GM19025 (cell line): Measurements from ENCODE around the gene MUSTN1.

ENCODE experiments used
- ATAC-seq: cut with Tn5 transposase; IDR thresholded peaks from one replicate; pipeline ENCODE4 v1.9.1; 2021; ENCODE audit warnings: mild to moderate bottlenecking, low read depth, moderate library complexity; ENCODE audit not compliant: unreplicated experiment

Gene MUSTN1

DNA sequence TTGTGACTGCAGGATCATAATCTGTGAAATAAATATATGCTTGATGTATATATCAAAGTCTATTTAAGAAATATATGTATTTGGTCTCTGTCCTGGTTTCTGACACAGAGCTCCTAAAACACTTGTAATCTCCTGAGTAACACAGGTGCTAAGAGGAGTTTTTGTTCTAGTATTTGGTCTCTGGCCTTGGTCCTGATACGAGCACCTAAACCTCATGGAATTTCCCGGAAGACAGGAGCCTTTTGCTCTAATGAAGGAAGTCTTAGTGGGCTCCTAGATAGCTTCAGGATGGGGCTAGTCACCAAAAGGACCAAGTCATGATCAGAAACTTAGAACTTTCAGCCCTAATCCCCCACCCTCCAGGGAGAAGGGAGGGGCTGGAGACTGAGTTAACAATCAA lies 19.2 kb upstream of the MUSTN1 start:
- ATAC-seq, result no peak

DNA sequence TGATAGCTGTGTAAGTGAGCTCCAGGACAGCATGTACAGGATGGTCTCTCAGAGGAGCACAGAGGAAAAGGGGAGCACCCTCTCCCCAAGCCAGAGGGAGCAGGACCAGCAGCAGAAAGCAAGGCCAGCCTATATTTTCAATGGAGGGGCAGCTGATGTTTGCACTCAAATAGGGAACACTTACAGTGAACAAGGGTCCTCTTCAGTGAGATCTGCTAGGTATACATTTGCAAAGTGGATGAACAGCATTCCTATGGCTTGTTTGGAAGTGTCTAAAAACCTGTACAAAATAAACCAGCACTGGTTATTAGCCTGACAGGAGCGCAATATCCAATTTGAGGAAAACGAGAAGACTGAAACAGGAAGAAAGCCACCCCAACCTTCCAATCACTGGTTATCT lies 17.6 kb upstream of the MUSTN1 start:
- ATAC-seq, result no peak

DNA sequence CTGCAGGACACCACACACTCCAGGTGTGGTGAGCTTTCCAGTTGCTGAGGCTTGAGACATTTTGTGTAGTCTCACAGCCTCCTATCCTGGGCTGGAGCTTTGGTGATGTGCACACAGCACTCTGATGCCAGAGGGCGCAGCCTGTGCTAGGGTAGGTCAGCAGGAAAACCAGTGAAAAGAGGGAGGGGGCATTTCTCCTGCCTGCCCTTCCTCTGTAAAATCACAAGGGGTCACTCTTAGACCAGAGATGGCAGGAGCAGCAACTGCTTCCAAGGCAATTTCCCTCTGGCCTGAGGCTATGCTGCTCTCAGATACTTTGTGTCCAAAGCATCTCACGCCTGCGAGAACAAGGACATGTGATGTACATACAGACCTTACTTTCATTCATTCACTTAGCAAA lies 16.5 kb upstream of the MUSTN1 start:
- ATAC-seq, result no peak

DNA sequence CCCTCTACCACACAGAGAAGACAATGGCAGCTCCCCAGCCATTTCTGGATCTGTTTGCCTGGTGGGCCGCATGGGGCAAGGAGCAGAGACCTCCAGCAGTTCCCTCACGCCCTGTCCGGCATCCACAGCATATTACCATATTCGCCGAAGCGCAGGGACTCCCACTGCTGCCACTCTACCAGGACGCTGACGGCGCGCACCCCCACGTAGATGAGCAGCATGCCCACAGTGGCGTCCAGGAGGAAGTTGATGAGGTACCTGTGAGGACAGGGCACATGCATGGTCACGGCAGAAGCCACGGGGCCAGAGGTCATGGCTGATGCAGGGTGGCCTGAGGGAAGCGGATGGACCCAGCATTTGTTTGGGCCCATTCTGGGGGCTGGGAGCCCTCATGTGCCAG lies 14.8 kb upstream of the MUSTN1 start:
- no peak for ATAC-seq

DNA sequence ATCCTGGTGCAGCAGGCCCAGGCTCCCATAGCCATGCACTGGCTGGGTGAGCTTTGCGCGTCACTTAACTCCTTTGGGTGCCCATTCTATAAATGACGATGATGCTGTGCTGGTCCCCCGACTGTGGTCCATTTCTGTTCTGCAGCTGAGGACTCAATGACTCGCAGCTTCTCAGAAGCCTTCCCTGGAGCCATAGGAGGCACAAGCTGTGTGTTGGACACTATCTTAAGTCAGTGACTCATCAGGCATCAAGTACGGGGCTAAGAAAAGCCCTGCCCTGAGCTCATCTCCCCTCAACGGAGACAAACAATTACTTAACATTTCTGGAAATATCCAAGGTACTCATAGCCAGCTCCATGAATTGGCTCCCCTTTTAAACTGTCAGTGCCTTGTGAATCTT lies 13.8 kb upstream of the MUSTN1 start:
- no peak for ATAC-seq

DNA sequence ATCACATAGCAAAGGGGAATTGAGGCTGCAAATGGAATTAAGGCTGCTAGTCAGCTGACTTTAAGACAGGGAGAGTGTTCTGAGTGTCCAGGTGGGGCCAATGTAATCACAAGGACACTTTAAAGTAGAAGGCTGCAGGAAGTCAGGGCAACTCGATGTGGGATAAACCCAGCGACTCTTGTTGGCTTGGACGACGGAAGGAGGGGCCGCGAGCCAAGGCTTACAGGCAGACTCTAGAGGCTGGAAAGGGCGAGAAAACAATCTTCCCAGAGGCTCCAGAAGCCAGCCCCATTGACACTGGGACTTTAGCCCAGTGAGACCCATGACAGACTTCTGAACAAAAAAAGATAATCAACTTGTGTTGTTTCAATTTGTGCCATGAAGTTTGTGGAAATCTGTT lies 12.9 kb upstream of the MUSTN1 start:
- no peak for ATAC-seq

DNA sequence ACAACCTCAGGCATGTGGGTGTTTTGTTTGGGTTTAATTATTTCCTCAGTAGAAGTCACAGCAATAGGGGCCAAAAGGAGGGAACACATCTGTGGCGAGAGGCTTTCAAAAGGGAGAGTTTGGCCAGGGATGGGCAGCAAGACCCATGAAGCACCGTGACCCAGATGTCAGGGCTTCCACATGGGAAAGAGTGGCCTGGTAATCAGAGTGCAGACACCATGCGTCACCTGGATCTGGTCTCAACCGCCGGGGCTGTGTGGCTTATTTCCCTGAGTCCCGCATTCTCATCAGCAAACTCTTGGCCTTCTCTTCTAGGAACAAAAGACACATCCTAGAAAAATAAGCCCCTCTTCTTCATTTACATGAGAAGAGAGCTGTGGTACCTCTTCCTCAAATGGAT lies 12.4 kb upstream of the MUSTN1 start:
- no peak for ATAC-seq

DNA sequence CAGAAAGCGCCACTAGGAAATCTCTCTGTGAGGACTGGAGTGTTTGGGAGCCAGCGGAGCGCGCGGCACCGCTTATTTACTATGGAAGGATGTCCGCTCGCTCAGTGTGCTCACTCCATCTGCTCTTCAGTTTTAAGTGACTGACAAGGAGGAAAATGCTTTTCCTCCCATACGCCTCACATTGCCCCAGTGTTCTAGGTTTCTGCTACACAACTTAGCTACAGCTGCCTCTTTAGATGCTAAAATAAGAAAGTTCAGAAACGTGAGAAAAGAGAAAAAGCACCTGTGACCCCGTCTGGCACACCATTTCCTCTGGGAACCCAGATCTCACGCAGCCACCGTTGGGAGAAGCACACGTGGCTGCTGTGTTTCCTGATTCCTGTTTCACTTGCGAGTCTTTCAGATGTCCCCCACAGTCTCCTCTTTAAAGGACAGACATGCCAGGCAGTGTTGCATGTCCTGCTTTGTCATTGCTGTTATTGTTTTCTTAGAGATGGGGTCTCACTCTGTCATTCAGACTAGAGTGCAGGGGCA lies 11.7 kb upstream of the MUSTN1 start:
- ATAC-seq, result no peak

DNA sequence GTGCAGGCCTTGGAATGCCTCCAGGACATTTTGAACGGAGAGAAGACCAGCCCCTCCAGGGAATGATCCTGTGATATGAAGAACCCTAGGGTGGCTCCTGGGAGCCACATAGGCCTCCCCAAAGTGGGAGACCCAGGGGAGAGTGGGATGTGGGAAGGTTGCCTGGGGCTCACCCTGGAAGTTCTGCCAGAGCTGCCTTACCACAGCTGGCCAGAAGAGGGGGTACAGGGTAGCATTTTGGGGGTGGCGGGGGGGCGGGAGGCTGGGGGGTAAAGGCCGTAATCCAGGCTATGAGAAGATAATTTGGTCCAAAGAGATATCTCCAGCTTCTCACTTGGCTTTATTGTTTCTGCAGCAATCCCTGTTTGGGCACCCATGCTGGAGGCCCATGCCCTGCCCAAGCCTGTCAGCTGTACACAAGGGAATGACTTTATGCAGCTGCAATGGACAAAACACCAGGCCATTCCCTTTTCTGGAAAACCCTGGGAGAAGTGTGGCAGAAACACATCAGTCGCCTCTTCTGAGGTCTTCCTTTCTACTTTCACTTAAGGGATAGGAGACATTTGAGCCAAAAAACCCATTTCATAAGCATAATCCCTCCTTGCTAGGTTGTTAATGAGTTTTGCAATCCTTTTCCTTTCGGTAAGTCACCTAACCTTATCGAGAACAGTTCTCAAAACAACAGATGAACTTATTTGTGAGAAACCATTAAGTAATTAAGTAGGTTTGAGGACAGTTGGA lies 11.0 kb upstream of the MUSTN1 start:
- ATAC-seq, result no peak

DNA sequence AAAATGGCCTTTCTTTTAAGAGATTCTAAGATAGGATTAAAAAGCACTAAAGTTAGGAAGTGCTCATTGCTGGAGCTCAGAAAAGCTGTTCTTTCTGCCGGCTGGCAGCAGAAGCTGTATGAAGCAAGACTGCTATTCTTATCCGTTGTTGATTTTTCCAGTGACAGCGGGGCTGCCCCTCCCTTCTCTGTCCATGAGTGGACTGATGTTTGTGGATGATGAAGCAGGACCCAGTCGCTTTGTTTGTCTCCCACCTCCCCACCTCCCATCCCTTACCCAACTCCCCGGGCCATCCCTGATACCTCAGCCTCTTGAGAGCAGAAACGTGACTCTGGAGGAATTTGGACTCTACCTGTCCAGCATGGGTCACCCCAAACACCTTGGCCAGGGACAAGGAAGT lies 10.3 kb upstream of the MUSTN1 start:
- no peak for ATAC-seq

DNA sequence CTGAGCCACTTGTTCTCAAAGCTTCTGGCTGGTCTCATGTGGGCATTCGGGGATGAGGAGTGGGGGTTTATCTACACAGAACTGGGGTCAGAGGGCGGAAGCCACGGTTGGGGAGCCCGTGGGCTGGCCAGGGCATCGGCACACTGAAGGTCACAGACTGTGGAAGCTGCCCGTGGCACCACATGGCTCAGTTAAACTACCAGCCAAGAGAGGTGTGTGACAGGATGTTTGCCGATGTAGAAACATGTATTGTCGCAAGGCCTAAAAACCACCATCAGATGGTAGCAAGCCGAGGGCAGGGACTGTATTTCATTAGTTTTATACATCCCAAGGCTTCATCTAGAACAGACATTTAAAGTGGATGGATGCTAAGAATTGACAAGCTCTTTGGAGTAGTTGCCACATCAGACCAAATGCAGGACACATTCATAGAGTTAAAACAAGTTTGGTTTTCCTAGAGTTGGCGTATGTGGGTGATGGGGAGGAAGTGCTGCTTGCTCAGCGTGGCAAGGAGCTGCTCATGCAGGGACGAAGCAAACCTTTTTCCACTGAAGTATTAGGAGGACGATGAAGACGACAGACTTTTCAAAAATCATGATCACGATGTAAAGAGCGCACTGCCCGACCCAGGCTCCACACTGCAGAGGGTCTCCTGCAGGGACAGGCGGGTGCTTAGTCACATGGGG lies 9.6 kb upstream of the MUSTN1 start:
- no peak for ATAC-seq

DNA sequence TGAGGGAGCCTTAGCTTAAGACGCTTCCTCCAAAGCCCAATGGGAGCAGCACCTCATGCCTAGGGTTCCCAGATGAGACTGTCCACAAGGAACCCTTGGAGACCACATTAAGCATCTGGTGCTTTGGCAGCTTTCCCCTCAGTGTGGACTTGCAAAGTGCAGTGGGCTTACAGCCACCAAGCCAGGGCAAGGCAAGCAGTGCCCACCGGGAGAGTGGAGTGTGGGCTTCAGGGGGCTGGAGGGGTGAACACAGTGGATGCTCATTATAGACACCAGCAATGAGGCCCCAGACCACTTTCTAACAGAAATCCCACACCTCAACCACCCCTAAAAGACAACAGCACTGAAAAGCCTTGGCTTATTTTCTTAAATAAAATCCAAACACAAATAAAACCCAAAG lies 9.1 kb upstream of the MUSTN1 start:
- no peak for ATAC-seq

DNA sequence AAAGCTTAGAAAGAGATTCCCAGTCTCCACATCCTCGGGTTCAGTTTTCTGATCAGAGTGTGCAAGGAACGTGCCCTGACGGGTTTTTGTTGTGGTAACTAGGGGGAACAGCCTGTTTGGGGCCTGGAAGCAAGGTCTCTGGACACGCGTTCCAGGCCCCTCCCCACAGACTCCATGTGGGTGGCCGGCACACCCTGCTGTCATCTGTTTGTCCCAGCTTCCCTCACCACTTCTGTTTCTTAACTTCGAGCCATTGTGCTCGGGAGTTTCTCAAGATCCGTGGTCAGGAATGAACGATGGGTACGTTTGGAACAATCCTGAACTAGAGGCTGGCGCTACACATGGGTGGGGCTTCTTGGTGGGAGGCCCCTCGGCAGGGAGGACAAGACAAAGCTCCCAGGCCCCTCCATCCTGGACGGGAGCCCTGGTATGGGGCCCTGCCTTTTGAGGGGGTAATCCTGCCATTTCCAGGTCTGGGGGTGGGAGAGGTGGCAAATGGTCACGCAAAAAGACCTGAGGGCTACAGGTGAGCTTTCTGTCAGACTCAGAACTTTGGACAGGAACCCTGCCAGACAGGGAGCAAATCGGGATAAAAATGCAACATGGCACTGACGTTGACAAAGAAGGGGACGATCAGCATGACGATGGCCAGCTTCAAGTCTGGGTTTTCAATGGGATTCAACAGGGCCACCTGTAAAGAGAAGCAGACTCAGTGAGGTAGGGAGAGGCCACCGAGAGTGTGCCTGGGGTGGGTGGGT lies 8.5 kb upstream of the MUSTN1 start:
- ATAC-seq, result no peak

DNA sequence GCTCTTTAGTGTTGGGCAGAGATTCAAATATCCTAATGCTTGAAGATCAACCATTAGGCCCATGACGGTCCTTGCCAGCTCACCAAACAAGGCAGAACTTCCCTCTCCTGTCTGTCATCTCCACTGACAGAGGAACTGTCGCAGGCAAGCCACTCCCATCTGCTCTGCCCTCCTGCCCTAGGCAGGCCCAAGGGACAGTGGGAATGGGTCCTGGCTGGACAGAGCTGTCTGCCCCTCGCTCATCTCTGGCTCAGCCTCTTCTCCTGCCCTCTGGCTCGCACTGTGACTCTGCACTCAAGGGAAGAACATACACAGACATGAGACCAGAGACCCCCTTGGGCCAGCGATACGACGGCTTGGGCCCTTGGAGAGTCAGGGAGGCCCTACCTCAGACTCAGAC lies 7.6 kb upstream of the MUSTN1 start:
- ATAC-seq, result no peak

DNA sequence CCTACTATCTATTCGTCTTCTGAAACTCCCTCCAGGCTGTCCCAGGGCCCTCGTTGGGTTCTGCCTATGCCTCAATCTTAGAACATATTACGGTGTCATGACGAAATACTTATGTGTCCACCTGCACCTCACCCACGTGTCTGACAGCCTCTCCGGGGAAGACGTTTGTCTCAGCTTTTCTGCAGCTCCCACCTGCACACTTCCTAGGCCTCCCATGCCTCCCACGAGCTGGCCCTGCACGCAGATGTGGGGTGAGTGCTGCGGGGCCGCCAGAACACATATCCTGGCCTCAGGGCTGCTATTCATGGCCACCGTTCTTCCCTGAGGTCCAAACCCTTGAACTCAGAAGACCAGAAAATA lies 7.1 kb upstream of the MUSTN1 start:
- no peak for ATAC-seq

DNA sequence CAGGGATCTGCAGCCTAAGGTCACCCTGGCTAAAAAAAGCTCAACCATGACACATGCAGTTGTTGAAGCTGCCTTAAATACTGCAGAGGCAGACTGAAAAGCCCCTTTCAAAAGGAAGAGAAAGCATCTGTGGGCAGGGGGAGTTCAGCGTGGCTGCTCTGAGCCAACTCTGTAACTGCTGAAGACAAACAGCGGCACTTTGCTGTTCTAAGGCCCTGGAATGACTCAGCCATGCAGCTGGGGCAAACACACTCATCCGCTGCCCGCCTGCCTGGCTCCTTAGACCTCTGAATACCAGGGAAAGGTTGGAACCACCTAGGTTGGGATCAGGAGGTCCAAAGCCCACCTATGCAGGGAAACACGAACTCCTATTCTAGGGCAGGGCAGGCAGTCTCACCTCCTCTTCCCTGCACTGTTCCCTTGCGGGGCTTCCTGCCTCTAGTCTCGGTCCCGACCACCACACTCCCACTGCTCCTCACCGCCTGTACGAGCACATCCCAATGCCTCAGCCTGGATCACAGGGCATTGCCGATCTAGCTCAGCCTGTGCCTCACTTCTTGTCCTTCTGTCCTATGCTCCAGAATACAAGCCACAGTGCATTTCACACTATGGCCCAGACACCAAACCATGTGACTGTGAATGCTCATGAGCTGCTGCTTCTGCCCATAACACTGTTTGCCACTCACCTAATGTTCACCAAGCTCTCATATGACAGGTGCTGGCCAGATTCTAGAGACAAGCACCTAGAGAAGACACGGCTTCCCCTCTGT lies 6.6 kb upstream of the MUSTN1 start:
- ATAC-seq, result no peak

DNA sequence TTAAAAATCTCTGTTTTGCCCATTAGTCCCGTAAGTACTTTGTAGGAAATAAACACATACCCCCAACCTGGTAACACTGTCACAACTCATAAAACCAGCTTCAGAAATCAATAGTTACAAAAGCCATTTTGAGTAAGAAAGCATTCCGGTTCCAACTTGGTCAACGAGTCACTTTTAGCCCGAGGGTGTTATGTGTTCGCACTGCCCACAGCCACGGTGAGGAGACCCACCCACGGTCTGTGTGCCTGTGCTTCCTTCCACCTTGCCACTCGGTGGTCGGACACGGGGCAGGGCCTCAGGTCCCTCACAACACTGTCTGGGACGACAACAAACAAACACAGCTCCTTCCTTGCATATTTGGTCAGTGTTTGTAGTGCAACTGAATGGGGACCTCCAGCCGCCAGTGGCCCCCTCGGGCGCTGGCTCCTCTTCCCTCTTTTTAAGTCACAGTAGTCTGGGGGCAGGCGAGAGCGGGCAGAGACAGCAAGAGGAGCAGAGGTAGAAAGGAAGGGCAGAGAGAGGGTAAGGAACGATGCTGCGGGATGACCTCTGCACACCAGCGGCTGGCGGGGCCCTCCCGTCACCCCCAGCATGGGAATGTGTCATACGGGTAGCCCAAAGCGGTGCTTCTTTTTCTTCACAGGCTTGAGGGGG lies 5.2 kb upstream of the MUSTN1 start:
- no peak for ATAC-seq

DNA sequence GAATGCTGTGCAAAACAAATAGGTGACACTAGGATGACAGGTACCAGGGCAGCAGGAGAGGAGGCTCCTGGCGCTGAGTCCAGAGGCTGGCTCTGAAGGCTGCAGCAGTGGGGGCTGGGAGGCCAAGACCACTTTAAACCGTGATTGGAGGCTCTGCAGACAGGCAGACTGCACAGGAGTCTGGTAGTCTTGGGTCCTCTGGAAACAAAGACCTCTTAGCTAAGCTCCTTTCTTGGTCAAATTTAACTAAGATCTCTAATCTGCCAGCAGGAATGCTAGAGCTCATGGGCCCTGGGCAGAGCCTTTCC lies 4.4 kb upstream of the MUSTN1 start:
- ATAC-seq, result no peak

DNA sequence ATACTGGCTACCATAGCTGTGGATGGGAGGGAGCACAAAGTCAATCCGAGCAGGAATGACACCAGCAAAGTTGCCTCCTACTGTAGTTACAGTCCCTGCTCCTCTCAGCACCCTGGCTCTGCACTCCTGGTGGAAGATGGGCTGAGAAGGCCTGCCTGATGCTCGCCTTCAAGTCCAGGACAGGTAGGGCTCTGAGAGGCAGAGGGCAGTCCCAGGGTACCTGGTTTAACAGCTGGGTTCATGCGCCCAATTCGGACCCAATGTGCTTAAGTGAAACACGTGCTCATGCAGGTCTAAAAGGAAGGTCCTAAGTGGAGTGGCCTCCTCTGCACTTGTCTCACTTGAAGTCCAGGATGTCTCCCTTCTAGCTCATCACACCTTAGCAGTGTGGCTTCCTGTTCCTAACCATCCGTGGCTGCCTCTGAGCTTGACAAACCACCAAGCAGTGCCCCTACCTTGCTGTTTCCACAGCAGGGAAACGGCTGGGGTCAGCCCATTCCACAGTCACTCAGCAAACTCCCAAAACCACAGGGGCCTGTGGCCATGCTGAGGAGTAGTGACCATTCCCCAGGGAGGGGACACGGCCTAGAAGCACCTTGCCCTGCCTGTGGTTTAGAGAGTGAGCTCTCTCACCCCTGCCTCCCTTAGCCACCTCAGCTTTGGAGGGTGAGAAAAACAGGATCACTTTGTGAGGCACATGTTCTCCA lies 3.9 kb upstream of the MUSTN1 start:
- ATAC-seq, result no peak

DNA sequence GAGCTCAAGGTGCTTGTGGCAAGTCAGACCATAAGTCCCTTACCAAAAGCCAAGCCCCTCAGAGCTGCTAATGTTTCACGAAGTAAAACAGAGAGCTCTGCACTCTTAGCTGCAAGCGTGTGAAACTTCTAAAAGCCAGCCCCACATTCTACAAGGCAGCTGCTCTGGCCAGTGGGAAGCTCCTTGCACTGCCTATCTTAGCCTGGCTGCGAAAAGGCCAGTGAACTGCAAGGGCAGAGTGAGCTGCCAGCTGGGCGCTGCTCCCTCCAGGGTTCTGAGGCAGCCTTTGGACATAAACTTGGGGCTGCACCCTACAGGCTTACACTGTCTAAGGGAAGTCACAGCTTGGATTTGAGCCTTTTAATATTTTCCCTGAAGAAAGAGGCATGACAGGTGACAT lies 2.2 kb upstream of the MUSTN1 start:
- ATAC-seq, result no peak
